ENCODE results near the gene RALGAPA2.

RALGAPA2 gene

GRCh38 chr20:20597966-20598365, 114.5 kb downstream of the RALGAPA2 start:
- ChIA-PET CTCF (interaction anchor here (1.0 to 1.7 kb wide), 2 partner anchors 16 to 18 kb away, joined by 3 to 6 read pairs; no protein-coding TSS in a partner anchor), POLR2A (no interaction called here)
- TF ChIP-seq CTCF (IDR thresholded peaks at IDR 0.05; ENCODE audit: insufficient read depth, low read length, missing control alignments): no peak
- no peak for DNase-seq (ENCODE audit: low read depth, low spot score)
- H3K4me3 ChIP-seq (ENCODE audit: low read depth, low read length): no peak overlapping the region

GRCh38 chr20:20594171-20594530, 118.3 kb downstream of the RALGAPA2 start:
- DNase-seq (ENCODE audit: low read depth, low spot score): no peak
- TF ChIP-seq CTCF (IDR thresholded peaks at IDR 0.05; ENCODE audit: insufficient read depth, low read length, missing control alignments): no peak
- POLR2A ChIA-PET: no interaction called here
- CTCF ChIA-PET: interaction anchor here (0.7 to 4.8 kb wide), 37 partner anchors 8 to 907 kb away, joined by 3 to 67 read pairs (median 3); partner anchors contain the start of genes CFAP61, CRNKL1 and RALGAPA2
- H3K4me3 ChIP-seq (ENCODE audit: low read depth, low read length): no peak overlapping the region

- CTCF ChIA-PET: interaction anchor here (0.7 to 4.8 kb wide), 41 partner anchors 8 to 907 kb away, joined by 3 to 67 read pairs (median 3); partner anchors contain the start of genes CFAP61, CRNKL1 and RALGAPA2
- no peak overlapping the region for H3K4me3 ChIP-seq (ENCODE audit: low read depth, low read length)
- POLR2A ChIA-PET: no interaction called here
- TF ChIP-seq CTCF (IDR thresholded peaks at IDR 0.05; ENCODE audit: insufficient read depth, low read length, missing control alignments): peak; percentile 47
- DNase-seq (ENCODE audit: low read depth, low spot score): no peak
These were observed 118.8 kb downstream of the RALGAPA2 start for GRCh38 chr20:20593447-20594170.

GRCh38 chr20:20585146-20585545, 127.3 kb downstream of the RALGAPA2 start:
- CTCF ChIA-PET: no interaction called here
- no peak for DNase-seq (ENCODE audit: low read depth, low spot score)
- H3K4me3 ChIP-seq (ENCODE audit: low read depth, low read length): no peak overlapping the region
- POLR2A ChIA-PET: no interaction called here
- no peak for TF ChIP-seq CTCF (IDR thresholded peaks at IDR 0.05; ENCODE audit: insufficient read depth, low read length, missing control alignments)

- TF ChIP-seq CTCF (IDR thresholded peaks at IDR 0.05; ENCODE audit: insufficient read depth, low read length, missing control alignments): no peak
- POLR2A ChIA-PET: no interaction called here
- no peak overlapping the region for H3K4me3 ChIP-seq (ENCODE audit: low read depth, low read length)
- no peak for DNase-seq (ENCODE audit: low read depth, low spot score)
- CTCF ChIA-PET: interaction anchor here (1.1 to 1.9 kb wide), 4 partner anchors 9 to 499 kb away, joined by 3 to 15 read pairs (median 3); no protein-coding TSS in a partner anchor
These were observed 129.7 kb downstream of the RALGAPA2 start for GRCh38 chr20:20582734-20583133.

- DNase-seq (ENCODE audit: low read depth, low spot score): no peak
- POLR2A ChIA-PET: no interaction called here
- CTCF ChIA-PET: interaction anchor here (1.1 to 3.5 kb wide), 3 partner anchors 10 to 17 kb away, joined by 4 to 32 read pairs (median 6); no protein-coding TSS in a partner anchor
- H3K4me3 ChIP-seq (ENCODE audit: low read depth, low read length): no peak overlapping the region
- no peak for TF ChIP-seq CTCF (IDR thresholded peaks at IDR 0.05; ENCODE audit: insufficient read depth, low read length, missing control alignments)
These were observed 132.3 kb downstream of the RALGAPA2 start for GRCh38 chr20:20580139-20580538.

All from AG04449 (cell line).